ENCODE data around the gene GATAD2A. TPM values are rescaled to one million over a fixed set of nuclear protein-coding genes. Genes with fewer than 3 reads are reported as not detected.

GATAD2A gene
- total and polyA plus RNA-seq, 5 donors from 2014 or later, result 8.1 to 134 (median 9.7) TPM

DNA sequence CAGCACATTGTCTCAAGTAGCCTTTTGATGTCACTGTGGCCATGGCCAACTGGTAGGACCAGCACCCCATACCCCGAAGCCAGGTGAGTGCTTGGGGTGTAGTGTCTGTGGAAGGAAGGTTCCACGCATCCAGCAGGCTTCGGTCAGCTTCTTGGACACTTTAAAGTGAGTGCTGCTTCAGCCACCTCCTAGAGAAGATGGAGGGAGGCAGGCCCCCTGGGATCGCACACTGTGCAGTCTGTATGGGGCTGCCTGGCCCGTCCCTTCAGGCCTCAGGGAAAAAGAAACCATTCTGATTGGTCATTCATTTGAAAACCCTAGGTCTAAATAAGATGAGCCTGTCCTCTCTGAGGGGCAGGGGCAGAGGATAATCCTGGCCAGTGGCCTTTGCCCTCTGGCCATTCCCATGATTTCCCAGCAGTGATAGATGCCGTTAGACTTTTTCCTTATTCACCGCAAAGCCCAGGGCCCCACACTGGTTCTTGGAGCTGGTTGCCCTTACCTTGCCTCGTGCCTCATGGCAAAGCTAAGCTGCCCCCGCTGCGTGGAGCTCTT, 30.7 kb downstream of the GATAD2A start:
- no peaks in the 10 kb centered on the region for H3K27me3 ChIP-seq (ENCODE audit: control insufficient read depth, insufficient read depth, low read length)
- no peak for DNase-seq
- Mint-ChIP-seq H3K27me3 (no peaks in the 10 kb centered on the region), H3K4me1 (peaks cover 17 to 81% (median 37%) of the 10 kb centered on the region in 4 donors), H3K9me3 (peaks cover 0 to 2% (median 0%) of the 10 kb centered on the region in 7 donors), H3K4me3 (peak overlapping the region in 1 of 4 donors; percentile 15), H3K27ac (peak overlapping the region in 1 of 3 donors; percentile 26), H3K36me3 (peaks cover 14% of the 10 kb centered on the region)
- no peak overlapping the region for H3K27ac ChIP-seq (ENCODE audit: insufficient read depth, low read length, poor library complexity, severe bottlenecking)
- H3K4me3 ChIP-seq (ENCODE audit: low read depth, low read length), result no peak overlapping the region
- H3K4me1 ChIP-seq (ENCODE audit: control insufficient read depth, insufficient read depth, low read length, poor library complexity, severe bottlenecking), result peaks cover 11% of the 10 kb centered on the region
- peaks cover 3% of the 10 kb centered on the region for H3K36me3 ChIP-seq (ENCODE audit: control insufficient read depth, insufficient read depth, low read length)
- H3K9me3 ChIP-seq (ENCODE audit: control insufficient read depth in 2 of 2, low read length in 2 of 2), result no peaks in the 10 kb centered on the region
- ATAC-seq (ENCODE audit: low read depth in 2 of 2), result no peak

- peaks cover 13 to 78% (median 27%) of the 10 kb centered on the region in 4 donors for H3K4me1 Mint-ChIP-seq
- peak overlapping the region in 2 of 3 donors; percentile 51 to 84 for H3K27ac Mint-ChIP-seq
- H3K36me3 Mint-ChIP-seq, result peaks cover 19% of the 10 kb centered on the region
- DNase-seq (no peak), ATAC-seq (ENCODE audit: low read depth in 2 of 2) (no peak)
- H3K4me3 Mint-ChIP-seq, result no peak overlapping the region
- Histone ChIP-seq H3K4me3 (ENCODE audit: low read depth, low read length) (no peak overlapping the region), H3K27ac (ENCODE audit: insufficient read depth, low read length, poor library complexity, severe bottlenecking) (no peak overlapping the region), H3K4me1 (ENCODE audit: control insufficient read depth, insufficient read depth, low read length, poor library complexity, severe bottlenecking) (peaks cover 6% of the 10 kb centered on the region), H3K9me3 (ENCODE audit: control insufficient read depth in 2 of 2, low read length in 2 of 2) (no peaks in the 10 kb centered on the region), H3K36me3 (ENCODE audit: control insufficient read depth, insufficient read depth, low read length) (peaks cover 5% of the 10 kb centered on the region), H3K27me3 (ENCODE audit: control insufficient read depth, insufficient read depth, low read length) (no peaks in the 10 kb centered on the region)
- no peaks in the 10 kb centered on the region for H3K27me3 Mint-ChIP-seq
- H3K9me3 Mint-ChIP-seq, result peaks cover 0 to 2% (median 0%) of the 10 kb centered on the region in 7 donors
Measured at GRCh38 chr19:19438366-19439175, 33.1 kb downstream of the GATAD2A start.

DNA sequence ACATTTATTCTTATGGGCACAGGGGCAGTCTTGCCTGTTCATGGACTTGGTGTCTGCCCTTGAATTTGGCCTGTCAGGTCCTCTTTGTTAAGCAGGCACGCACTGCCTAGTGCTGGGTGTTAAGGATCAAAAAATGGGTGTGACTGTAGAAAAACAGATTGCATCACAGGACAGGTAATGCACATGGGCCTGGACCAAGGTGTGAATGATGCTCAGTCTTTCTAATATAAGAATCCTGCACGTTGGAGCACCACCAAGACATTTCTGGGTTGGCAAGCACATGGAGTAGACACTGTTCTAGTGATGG, 33.7 kb downstream of the GATAD2A start:
- no peak for DNase-seq
- H3K4me3 Mint-ChIP-seq, result no peak overlapping the region
- H3K27ac ChIP-seq (ENCODE audit: insufficient read depth, low read length, poor library complexity, severe bottlenecking), result no peak overlapping the region
- no peaks in the 10 kb centered on the region for H3K27me3 Mint-ChIP-seq
- H3K36me3 ChIP-seq (ENCODE audit: control insufficient read depth, insufficient read depth, low read length), result peaks cover 5% of the 10 kb centered on the region
- peaks cover 13 to 78% (median 30%) of the 10 kb centered on the region in 4 donors for H3K4me1 Mint-ChIP-seq
- H3K4me1 ChIP-seq (ENCODE audit: control insufficient read depth, insufficient read depth, low read length, poor library complexity, severe bottlenecking), result peaks cover 11% of the 10 kb centered on the region
- H3K9me3 Mint-ChIP-seq, result peaks cover 0 to 2% (median 0%) of the 10 kb centered on the region in 7 donors
- H3K4me3 ChIP-seq (ENCODE audit: low read depth, low read length), result no peak overlapping the region
- no peaks in the 10 kb centered on the region for H3K9me3 ChIP-seq (ENCODE audit: control insufficient read depth in 2 of 2, low read length in 2 of 2)
- no peaks in the 10 kb centered on the region for H3K27me3 ChIP-seq (ENCODE audit: control insufficient read depth, insufficient read depth, low read length)
- H3K36me3 Mint-ChIP-seq, result peaks cover 20% of the 10 kb centered on the region
- peak overlapping the region in 2 of 3 donors; percentile 84 to 89 for H3K27ac Mint-ChIP-seq
- no peak for ATAC-seq (ENCODE audit: low read depth in 2 of 2)

- no peak overlapping the region for H3K27ac ChIP-seq (ENCODE audit: insufficient read depth, low read length, poor library complexity, severe bottlenecking)
- no peak overlapping the region for H3K4me3 ChIP-seq (ENCODE audit: low read depth, low read length)
- Mint-ChIP-seq H3K27me3 (no peaks in the 10 kb centered on the region), H3K4me3 (peak overlapping the region in 2 of 4 donors; percentile 12 to 22), H3K9me3 (peaks cover 0 to 2% (median 0%) of the 10 kb centered on the region in 7 donors), H3K36me3 (peaks cover 20% of the 10 kb centered on the region), H3K27ac (peak overlapping the region; percentile 52 to 87 (median 65)), H3K4me1 (peaks cover 32 to 86% (median 58%) of the 10 kb centered on the region in 4 donors)
- ATAC-seq (ENCODE audit: low read depth in 2 of 2) (no peak), DNase-seq (no peak)
- H3K9me3 ChIP-seq (ENCODE audit: control insufficient read depth in 2 of 2, low read length in 2 of 2), result no peaks in the 10 kb centered on the region
- H3K27me3 ChIP-seq (ENCODE audit: control insufficient read depth, insufficient read depth, low read length), result no peaks in the 10 kb centered on the region
- H3K36me3 ChIP-seq (ENCODE audit: control insufficient read depth, insufficient read depth, low read length), result peaks cover 2% of the 10 kb centered on the region
- peaks cover 48% of the 10 kb centered on the region for H3K4me1 ChIP-seq (ENCODE audit: control insufficient read depth, insufficient read depth, low read length, poor library complexity, severe bottlenecking)
Measured at GRCh38 chr19:19443283-19443682, 37.8 kb downstream of the GATAD2A start.

- Histone ChIP-seq H3K9me3 (ENCODE audit: control insufficient read depth in 2 of 2, low read length in 2 of 2) (no peaks in the 10 kb centered on the region), H3K27ac (ENCODE audit: insufficient read depth, low read length, poor library complexity, severe bottlenecking) (peak overlapping the region; percentile 67), H3K27me3 (ENCODE audit: control insufficient read depth, insufficient read depth, low read length) (no peaks in the 10 kb centered on the region), H3K4me3 (ENCODE audit: low read depth, low read length) (no peak overlapping the region), H3K4me1 (ENCODE audit: control insufficient read depth, insufficient read depth, low read length, poor library complexity, severe bottlenecking) (peaks cover 53% of the 10 kb centered on the region), H3K36me3 (ENCODE audit: control insufficient read depth, insufficient read depth, low read length) (peaks cover 2% of the 10 kb centered on the region)
- DNase-seq (peak in 1 of 3 donors; percentile 29), ATAC-seq (ENCODE audit: low read depth in 2 of 2) (no peak)
- H3K27me3 Mint-ChIP-seq, result no peaks in the 10 kb centered on the region
- peaks cover 32 to 87% (median 61%) of the 10 kb centered on the region in 4 donors for H3K4me1 Mint-ChIP-seq
- peaks cover 17% of the 10 kb centered on the region for H3K36me3 Mint-ChIP-seq
- peak overlapping the region in 2 of 4 donors; percentile 42 to 51 for H3K4me3 Mint-ChIP-seq
- H3K27ac Mint-ChIP-seq, result peak overlapping the region; percentile 52 to 87 (median 65)
- peaks cover 0 to 2% (median 0%) of the 10 kb centered on the region in 7 donors for H3K9me3 Mint-ChIP-seq
Measured at GRCh38 chr19:19443902-19444680, 38.6 kb downstream of the GATAD2A start.

- DNase-seq, result peak in 1 of 3 donors; percentile 39
- H3K9me3 ChIP-seq (ENCODE audit: control insufficient read depth in 2 of 2, low read length in 2 of 2), result no peaks in the 10 kb centered on the region
- Mint-ChIP-seq H3K27me3 (no peaks in the 10 kb centered on the region), H3K36me3 (peaks cover 14% of the 10 kb centered on the region), H3K4me1 (peaks cover 31 to 85% (median 59%) of the 10 kb centered on the region in 4 donors), H3K4me3 (peak overlapping the region in 3 of 4 donors; percentile 24 to 51 (median 42)), H3K9me3 (peaks cover 0 to 1% (median 0%) of the 10 kb centered on the region in 7 donors), H3K27ac (peak overlapping the region; percentile 52 to 97 (median 85))
- no peaks in the 10 kb centered on the region for H3K27me3 ChIP-seq (ENCODE audit: control insufficient read depth, insufficient read depth, low read length)
- peak in 1 of 2 donors; percentile 12 for ATAC-seq (ENCODE audit: low read depth in 2 of 2)
- H3K27ac ChIP-seq (ENCODE audit: insufficient read depth, low read length, poor library complexity, severe bottlenecking), result peak overlapping the region; percentile 67
- H3K4me1 ChIP-seq (ENCODE audit: control insufficient read depth, insufficient read depth, low read length, poor library complexity, severe bottlenecking), result peaks cover 55% of the 10 kb centered on the region
- peaks cover 2% of the 10 kb centered on the region for H3K36me3 ChIP-seq (ENCODE audit: control insufficient read depth, insufficient read depth, low read length)
- H3K4me3 ChIP-seq (ENCODE audit: low read depth, low read length), result peak overlapping the region; percentile 32
Measured at GRCh38 chr19:19444681-19445155, 39.2 kb downstream of the GATAD2A start.

DNA sequence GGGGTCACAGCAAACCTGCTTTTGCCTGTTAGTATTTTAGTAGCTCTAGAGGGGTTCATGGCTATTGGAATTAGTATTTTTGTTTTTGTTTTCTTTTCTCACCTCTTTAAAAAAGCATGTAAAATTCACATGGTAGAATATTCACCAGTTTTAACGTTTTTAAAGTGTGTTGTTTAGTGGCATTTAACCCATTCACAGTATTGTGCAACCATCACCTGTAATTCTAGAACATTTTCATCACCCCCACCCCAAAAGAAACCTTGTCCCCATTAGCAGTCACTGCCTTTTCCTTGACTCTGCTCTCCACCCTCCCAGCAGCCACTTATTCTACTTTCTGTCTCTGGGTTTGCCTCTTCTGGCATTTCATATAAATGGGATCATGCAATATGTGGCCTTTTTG, 39.8 kb downstream of the GATAD2A start:
- Mint-ChIP-seq H3K9me3 (peaks cover 0 to 1% (median 0%) of the 10 kb centered on the region in 7 donors), H3K4me3 (peak overlapping the region; percentile 24 to 49 (median 33)), H3K4me1 (peaks cover 28 to 85% (median 56%) of the 10 kb centered on the region in 4 donors), H3K27me3 (no peaks in the 10 kb centered on the region), H3K27ac (peak overlapping the region; percentile 52 to 97 (median 85)), H3K36me3 (peaks cover 11% of the 10 kb centered on the region)
- Histone ChIP-seq H3K4me3 (ENCODE audit: low read depth, low read length) (peak overlapping the region; percentile 32), H3K27me3 (ENCODE audit: control insufficient read depth, insufficient read depth, low read length) (no peaks in the 10 kb centered on the region), H3K4me1 (ENCODE audit: control insufficient read depth, insufficient read depth, low read length, poor library complexity, severe bottlenecking) (peaks cover 60% of the 10 kb centered on the region), H3K36me3 (ENCODE audit: control insufficient read depth, insufficient read depth, low read length) (peaks cover 2% of the 10 kb centered on the region), H3K9me3 (ENCODE audit: control insufficient read depth in 2 of 2, low read length in 2 of 2) (no peaks in the 10 kb centered on the region), H3K27ac (ENCODE audit: insufficient read depth, low read length, poor library complexity, severe bottlenecking) (peak overlapping the region; percentile 67)
- no peak for ATAC-seq (ENCODE audit: low read depth in 2 of 2)
- no peak for DNase-seq
